SK-N-SH (cell line): ENCODE results near the gene NIT2. TPM values are rescaled to one million over a fixed set of nuclear protein-coding genes. Genes with fewer than 3 reads are reported as not detected.

Source experiments
- CTCF ChIA-PET: fragments of 300-600, 350-600 bp; formaldehyde crosslinking; extraction: SDS; loops from one replicate; lab custom pipeline; 2021; lab: Yijun Ruan, JAX
- POLR2A ChIA-PET: fragments of 350-600 bp; sonication (Branson Sonifier 250); formaldehyde crosslinking; extraction: SDS; loops from one replicate; lab custom pipeline; 2020; ENCODE audit warnings: antibody characterized with exemption, inconsistent platforms; lab: Yijun Ruan, JAX
- DNase-seq: peaks from one replicate; pipeline ENCODE4 v3.0.0; 2012
- H2AFZ ChIP-seq: fragments of 200-600 bp; sonication (generic); 2 replicates; pipeline ENCODE4 v1.8.1; 2016; ENCODE audit warnings: antibody characterized with exemption, mild to moderate bottlenecking, low read depth
- H3F3A ChIP-seq: fragments of 200-600 bp; sonication (generic); replicated peaks from 2 replicates; pipeline ENCODE3; 2016; ENCODE audit warnings: antibody characterized with exemption, mild to moderate bottlenecking; ENCODE audit not compliant: insufficient read depth
- H3K27ac ChIP-seq, 2 experiments: fragments of 200-500 bp in 1 of 2; fragments of 200-600 bp in 1 of 2; sonication (Bioruptor generic) in 1 of 2; sonication (generic), shearing (Covaris generic) in 1 of 2; 2 replicates each; pipeline versions ENCODE4 v1.5.1 to v1.6.1; 2014 to 2016; ENCODE audit warnings: low read depth in 2 of 2, inconsistent platforms in 1 of 2, low read length in 1 of 2, mild to moderate bottlenecking in 1 of 2, mixed read lengths in 1 of 2
- H3K27me3 ChIP-seq: fragments of 200-600 bp; sonication (generic), shearing (Covaris generic); 2 replicates; pipeline ENCODE4 v1.6.1; 2016; ENCODE audit warnings: mixed run types; ENCODE audit not compliant: insufficient read depth
- H3K36me3 ChIP-seq, 2 experiments: fragments of 200-500 bp in 1 of 2; fragments of 200-600 bp in 1 of 2; sonication (Bioruptor generic) in 1 of 2; sonication (generic) in 1 of 2; replicated peaks in 1 of 2; 2 replicates each; pipeline versions ENCODE3 to v1.5.1; 2014 to 2016; ENCODE audit warnings: low read length in 1 of 2, mild to moderate bottlenecking in 1 of 2; ENCODE audit not compliant: insufficient read depth in 2 of 2, control insufficient read depth in 1 of 2
- H3K4me1 ChIP-seq, 2 experiments: fragments of 200-500 bp in 1 of 2; fragments of 200-600 bp in 1 of 2; sonication (Bioruptor generic) in 1 of 2; sonication (generic), shearing (Covaris generic) in 1 of 2; 2 replicates each; pipeline versions ENCODE4 v1.5.1 to v1.6.1; 2014 to 2016; ENCODE audit warnings: low read depth in 1 of 2, low read length in 1 of 2, mixed run types in 1 of 2; ENCODE audit not compliant: insufficient read depth in 2 of 2, control insufficient read depth in 1 of 2
- H3K4me2 ChIP-seq: fragments of 200-600 bp; sonication (generic), shearing (Covaris generic); 2 replicates; pipeline ENCODE4 v1.6.1; 2017; ENCODE audit warnings: mixed run types
- H3K4me3 ChIP-seq, 2 experiments: fragments of 200-500 bp in 1 of 2; fragments of 200-600 bp in 1 of 2; sonication (Bioruptor generic) in 1 of 2; sonication (generic), shearing (Covaris generic) in 1 of 2; 2 replicates each; pipeline versions ENCODE4 v1.5.1 to v1.8.1; 2014 to 2016; ENCODE audit warnings: low read depth in 2 of 2, inconsistent platforms in 1 of 2, low read length in 1 of 2, mild to moderate bottlenecking in 1 of 2, mixed read lengths in 1 of 2, moderate library complexity in 1 of 2
- H3K79me2 ChIP-seq: fragments of 200-600 bp; sonication (generic); 2 replicates; pipeline ENCODE4 v1.8.1; 2017; ENCODE audit warnings: mild to moderate bottlenecking; ENCODE audit not compliant: insufficient read depth
- H3K9ac ChIP-seq: fragments of 200-600 bp; sonication (generic); 2 replicates; pipeline ENCODE4 v1.6.1; 2017; ENCODE audit warnings: mixed run types
- H3K9me2 ChIP-seq: fragments of 200-600 bp; sonication (generic); 2 replicates; pipeline ENCODE4 v1.6.1; 2017; ENCODE audit warnings: mixed run types
- H3K9me3 ChIP-seq: fragments of 200-600 bp; sonication (generic); 2 replicates; pipeline ENCODE4 v1.6.1; 2017; ENCODE audit warnings: mixed run types, mild to moderate bottlenecking, moderate library complexity
- H4K20me1 ChIP-seq: fragments of 200-600 bp; sonication (generic); 2 replicates; pipeline ENCODE4 v1.6.1; 2017; ENCODE audit warnings: mild to moderate bottlenecking, mixed run types; ENCODE audit not compliant: insufficient read depth
- CHD2 ChIP-seq: fragments of 150-350 bp; IDR thresholded peaks from 2 replicates; pipeline ENCODE4 v1.6.1; 2018; ENCODE audit warnings: low read length; ENCODE audit not compliant: partially characterized antibody
- CTCF ChIP-seq: fragments of 200-600 bp; sonication (generic); IDR thresholded peaks from 2 replicates; pipeline ENCODE4 v1.6.1; 2017; ENCODE audit warnings: antibody characterized with exemption, mild to moderate bottlenecking, moderate library complexity
- EZH2phosphoT487 ChIP-seq: fragments of 200-600 bp; sonication (generic); IDR thresholded peaks from 2 replicates; pipeline ENCODE4 v1.6.1; 2017; ENCODE audit warnings: low read depth, mixed run types, mild to moderate bottlenecking, antibody characterized with exemption, moderate library complexity, borderline replicate concordance
- FOSL2 ChIP-seq: IDR thresholded peaks from 2 replicates; pipeline ENCODE4 v1.4.0; 2012; ENCODE audit warnings: low read depth, mild to moderate bottlenecking, moderate library complexity, borderline replicate concordance
- GABPA ChIP-seq: IDR thresholded peaks from 2 replicates; pipeline ENCODE4 v1.4.0; 2012; ENCODE audit warnings: low read depth, mild to moderate bottlenecking
- GATA2 ChIP-seq: sonication (generic); formaldehyde crosslinking; IDR thresholded peaks from 2 replicates; pipeline ENCODE4 v1.5.0; 2020; ENCODE audit warnings: mild to moderate bottlenecking, missing genetic modification reagents
- JUND ChIP-seq: IDR thresholded peaks from 2 replicates; pipeline ENCODE4 v1.4.0; 2012
- NRF1 ChIP-seq: IDR thresholded peaks from 2 replicates; pipeline ENCODE4 v1.6.1; 2012; ENCODE audit warnings: low read depth, mild to moderate bottlenecking, low read length
- PBX3 ChIP-seq: IDR thresholded peaks from 2 replicates; pipeline ENCODE4; 2012
- POLR2AphosphoS5 ChIP-seq: IDR thresholded peaks from 2 replicates; pipeline ENCODE4 v1.6.1; 2012; ENCODE audit warnings: low read depth, low read length
- RCOR1 ChIP-seq: fragments of 150-350 bp; IDR thresholded peaks from 2 replicates; pipeline ENCODE4 v1.6.1; 2017; ENCODE audit warnings: antibody characterized with exemption, low read length
- REST ChIP-seq: IDR thresholded peaks from 2 replicates; pipeline ENCODE4 v1.6.1; 2012; ENCODE audit warnings: mild to moderate bottlenecking, low read depth, low read length, moderate library complexity
- RXRA ChIP-seq: IDR thresholded peaks from 2 replicates; pipeline ENCODE4 v1.4.0; 2012; ENCODE audit warnings: low read depth, mild to moderate bottlenecking, borderline replicate concordance
- SIN3A ChIP-seq: IDR thresholded peaks from 2 replicates; pipeline ENCODE4 v1.6.1; 2012; ENCODE audit warnings: low read depth, mild to moderate bottlenecking, low read length, moderate library complexity, borderline replicate concordance
- TCF12 ChIP-seq: IDR thresholded peaks from 2 replicates; pipeline ENCODE4 v1.4.0; 2012
- TEAD4 ChIP-seq: IDR thresholded peaks from 2 replicates; pipeline ENCODE4 v1.4.0; 2012; ENCODE audit warnings: mild to moderate bottlenecking, borderline replicate concordance; ENCODE audit not compliant: insufficient read depth
- USF1 ChIP-seq: IDR thresholded peaks from 2 replicates; pipeline ENCODE4 v1.4.0; 2012; ENCODE audit warnings: low read depth, borderline replicate concordance
- ZBTB33 ChIP-seq: IDR thresholded peaks from 2 replicates; pipeline ENCODE4 v1.4.0; 2012; ENCODE audit warnings: low read depth, borderline replicate concordance
- WGBS: methylation state at CpG from one replicate; pipeline ENCODE4 v1.1.6; 2017; ENCODE audit warnings: low lambda C conversion rate; 5-methylcytosine and 5-hydroxymethylcytosine counted together
- polyA plus RNA-seq, 3 experiments: library from polyadenylated mRNA; depleted of rRNA; stranded (reverse); fragments of >200 nt; gene quantifications; 2 replicates each; pipeline ENCODE4 v1.2.3, GENCODE V29; 2012

The NIT2 gene
- polyA plus RNA-seq, 1 of the 3 experiments (the other 2 are of a cell fraction): 28.6 TPM

GRCh38 chr3:100331660-100332059 is 2.9 kb upstream of the NIT2 start:
- POLR2A ChIA-PET: no interaction called here
- Histone ChIP-seq H3F3A (no peaks in the 10 kb centered on the region), H3K9me3 (no peaks in the 10 kb centered on the region), H3K4me3 (no peak overlapping the region), H3K79me2 (peaks cover 13% of the 10 kb centered on the region; the same call in 1 of the 2 replicates), H3K27me3 (no peaks in the 10 kb centered on the region), H3K9me2 (no peaks in the 10 kb centered on the region), H3K27ac (no peak overlapping the region), H3K4me1 (peaks cover 0 to 11% of the 10 kb centered on the region in 2 experiments; a peak in 1 of 4 replicates), H4K20me1 (no peaks in the 10 kb centered on the region), H3K9ac (no peak overlapping the region), H3K36me3 (peaks cover 0 to 12% of the 10 kb centered on the region in 2 experiments), H2AFZ (no peak overlapping the region), H3K4me2 (no peak overlapping the region)
- no peak for DNase-seq
- CTCF ChIA-PET: interaction anchor here (2.9 kb wide), 1 partner anchor 15 kb away, joined by 14 read pairs; no protein-coding TSS in a partner anchor
- TF ChIP-seq TCF12 (no peak), GABPA (no peak), REST (no peak), JUND (no peak), SIN3A (no peak), RCOR1 (no peak), CHD2 (no peak), USF1 (no peak), RXRA (no peak), POLR2AphosphoS5 (no peak), NRF1 (no peak), PBX3 (no peak), FOSL2 (no peak), CTCF (no peak), EZH2phosphoT487 (no peak), GATA2 (CRISPR knock-in tag) (no peak), TEAD4 (no peak), ZBTB33 (no peak)
- 94% methylated on average over 4 of the region's 4 CpGs for WGBS
